ENCODE results near the gene ATP11A.

- TF ChIP-seq CTCF (IDR thresholded peaks at IDR 0.05; ENCODE audit: low read length) (no peak), EZH2 (optimal IDR thresholded peaks at IDR 0.05; ENCODE audit: low read depth, low read length) (no peak), EZH2phosphoT487 (IDR thresholded peaks at IDR 0.05; ENCODE audit: low read length) (no peak)
Observed at GRCh38 chr13:112818698-112819045, 128.8 kb downstream of the ATP11A start.
